ENCODE data around the gene NRG3. TPM values are rescaled to one million over a fixed set of nuclear protein-coding genes. Genes with fewer than 3 reads are reported as not detected.

The NRG3 gene
- total RNA-seq, 1 experiment from 2014 or later = 0.08 TPM

- POLR2A ChIA-PET = no interaction called here
- no peak for ATAC-seq
- Histone ChIP-seq H3K27me3 (ENCODE audit: control insufficient read depth, insufficient read depth, low read length) (peaks cover 29% of the 10 kb centered on the region), H3K9me3 (ENCODE audit: control insufficient read depth, insufficient read depth, low read depth, low read length) (no peaks in the 10 kb centered on the region), H3K4me3 (ENCODE audit: low read depth in 2 of 2, low read length in 2 of 2) (no peak overlapping the region), H3K36me3 (ENCODE audit: control insufficient read depth, insufficient read depth, low read length) (no peaks in the 10 kb centered on the region), H3K4me1 (ENCODE audit: control insufficient read depth, insufficient read depth, low read length) (no peaks in the 10 kb centered on the region), H3K27ac (ENCODE audit: low read length) (no peak overlapping the region)
- no peak for TF ChIP-seq POLR2AphosphoS5 (IDR thresholded peaks at IDR 0.05; ENCODE audit: low read depth, low read length)
- no peak for TF ChIP-seq CTCF (IDR thresholded peaks at IDR 0.05)
- no peak for TF ChIP-seq SIN3A (IDR thresholded peaks at IDR 0.05; ENCODE audit: borderline replicate concordance, insufficient read depth, low read depth, low read length)
- TF ChIP-seq TCF7L2 (IDR thresholded peaks at IDR 0.05; ENCODE audit: low read depth, low read length) = no peak
- TF ChIP-seq, protein P1, sequence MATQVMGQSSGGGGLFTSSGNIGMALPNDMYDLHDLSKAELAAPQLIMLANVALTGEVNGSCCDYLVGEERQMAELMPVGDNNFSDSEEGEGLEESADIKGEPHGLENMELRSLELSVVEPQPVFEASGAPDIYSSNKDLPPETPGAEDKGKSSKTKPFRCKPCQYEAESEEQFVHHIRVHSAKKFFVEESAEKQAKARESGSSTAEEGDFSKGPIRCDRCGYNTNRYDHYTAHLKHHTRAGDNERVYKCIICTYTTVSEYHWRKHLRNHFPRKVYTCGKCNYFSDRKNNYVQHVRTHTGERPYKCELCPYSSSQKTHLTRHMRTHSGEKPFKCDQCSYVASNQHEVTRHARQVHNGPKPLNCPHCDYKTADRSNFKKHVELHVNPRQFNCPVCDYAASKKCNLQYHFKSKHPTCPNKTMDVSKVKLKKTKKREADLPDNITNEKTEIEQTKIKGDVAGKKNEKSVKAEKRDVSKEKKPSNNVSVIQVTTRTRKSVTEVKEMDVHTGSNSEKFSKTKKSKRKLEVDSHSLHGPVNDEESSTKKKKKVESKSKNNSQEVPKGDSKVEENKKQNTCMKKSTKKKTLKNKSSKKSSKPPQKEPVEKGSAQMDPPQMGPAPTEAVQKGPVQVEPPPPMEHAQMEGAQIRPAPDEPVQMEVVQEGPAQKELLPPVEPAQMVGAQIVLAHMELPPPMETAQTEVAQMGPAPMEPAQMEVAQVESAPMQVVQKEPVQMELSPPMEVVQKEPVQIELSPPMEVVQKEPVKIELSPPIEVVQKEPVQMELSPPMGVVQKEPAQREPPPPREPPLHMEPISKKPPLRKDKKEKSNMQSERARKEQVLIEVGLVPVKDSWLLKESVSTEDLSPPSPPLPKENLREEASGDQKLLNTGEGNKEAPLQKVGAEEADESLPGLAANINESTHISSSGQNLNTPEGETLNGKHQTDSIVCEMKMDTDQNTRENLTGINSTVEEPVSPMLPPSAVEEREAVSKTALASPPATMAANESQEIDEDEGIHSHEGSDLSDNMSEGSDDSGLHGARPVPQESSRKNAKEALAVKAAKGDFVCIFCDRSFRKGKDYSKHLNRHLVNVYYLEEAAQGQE (IDR thresholded peaks at IDR 0.05; ENCODE audit: insufficient read depth in 1 of 2, low read depth in 2 of 2, low read length in 1 of 2) = no peak
- intact Hi-C loops (cut with micrococcal nuclease; ENCODE audit: unreplicated experiment) (no loop called here), in situ Hi-C loops (cut with HindIII; ENCODE audit: low pct_unique_long_range_greater_than_20kb, low sequenced_read_pairs) (no loop called here)
- CTCF ChIA-PET = no interaction called here
- DNase-seq (ENCODE audit: low read depth, low spot score) = no peak
- no TSS peak for BruUV-seq (replicated peaks)
Measured at GRCh38 chr10:81872206-81872862, 2.7 kb upstream of the NRG3 start.

- ATAC-seq (no peak), DNase-seq (ENCODE audit: low read depth, low spot score) (no peak)
- ChIA-PET POLR2A (no interaction called here), CTCF (no interaction called here)
- Histone ChIP-seq H3K27me3 (ENCODE audit: control insufficient read depth, insufficient read depth, low read length) (peaks cover 38% of the 10 kb centered on the region), H3K9me3 (ENCODE audit: control insufficient read depth, insufficient read depth, low read depth, low read length) (no peaks in the 10 kb centered on the region), H3K4me3 (ENCODE audit: low read depth in 2 of 2, low read length in 2 of 2) (no peak overlapping the region), H3K27ac (ENCODE audit: low read length) (no peak overlapping the region), H3K4me1 (ENCODE audit: control insufficient read depth, insufficient read depth, low read length) (no peaks in the 10 kb centered on the region), H3K36me3 (ENCODE audit: control insufficient read depth, insufficient read depth, low read length) (no peaks in the 10 kb centered on the region)
- no TSS peak for BruUV-seq (replicated peaks)
- intact Hi-C loops (cut with micrococcal nuclease; ENCODE audit: unreplicated experiment) (no loop called here), in situ Hi-C loops (cut with HindIII; ENCODE audit: low pct_unique_long_range_greater_than_20kb, low sequenced_read_pairs) (no loop called here)
- no peak for TF ChIP-seq CTCF (IDR thresholded peaks at IDR 0.05)
- TF ChIP-seq, protein P1 (IDR thresholded peaks at IDR 0.05; ENCODE audit: insufficient read depth in 1 of 2, low read depth in 2 of 2, low read length in 1 of 2) = no peak
- TF ChIP-seq SIN3A (IDR thresholded peaks at IDR 0.05; ENCODE audit: borderline replicate concordance, insufficient read depth, low read depth, low read length) = no peak
- TF ChIP-seq TCF7L2 (IDR thresholded peaks at IDR 0.05; ENCODE audit: low read depth, low read length) = no peak
- no peak for TF ChIP-seq POLR2AphosphoS5 (IDR thresholded peaks at IDR 0.05; ENCODE audit: low read depth, low read length)
Measured at GRCh38 chr10:81873231-81873931, 1.6 kb upstream of the NRG3 start.

All from Panc1 (cell line).